Skeletal muscle tissue (tissue), 4 donors: Measurements from ENCODE around the gene AGPAT3. TPM values are rescaled to one million over a fixed set of nuclear protein-coding genes. Genes with fewer than 3 reads are reported as not detected.
"Not testable (repeated sequence)": the region's sequence is repeated elsewhere in the genome, so short reads cannot be mapped to it uniquely, and the experiment has no call there.

Experiments used
- H3K27ac ChIP-seq: one replicate; pipeline ENCODE4 v1.7.0; 2013; ENCODE audit warnings: mild to moderate bottlenecking, low read depth, low read length, inconsistent platforms
- H3K27me3 ChIP-seq, 3 donors: one replicate each; pipeline ENCODE4 v1.7.0; 2013; ENCODE audit warnings: low read length in 3 of 3; ENCODE audit not compliant: control insufficient read depth in 3 of 3, insufficient read depth in 3 of 3
- H3K36me3 ChIP-seq, 3 donors: one replicate each; pipeline ENCODE4 v1.7.0; 2013; ENCODE audit warnings: low read length in 3 of 3; ENCODE audit not compliant: control insufficient read depth in 3 of 3, insufficient read depth in 3 of 3
- H3K4me1 ChIP-seq, 3 donors: one replicate each; pipeline ENCODE4 v1.7.0; 2013; ENCODE audit warnings: low read length in 3 of 3, mild to moderate bottlenecking in 3 of 3; ENCODE audit not compliant: control insufficient read depth in 3 of 3, insufficient read depth in 3 of 3
- H3K4me3 ChIP-seq, 3 donors: one replicate each; pipeline ENCODE4 v1.7.0; 2013; ENCODE audit warnings: low read length in 3 of 3
- H3K9ac ChIP-seq, 3 donors: one replicate each; pipeline ENCODE4 v1.7.0; 2013; ENCODE audit warnings: low read length in 3 of 3, mild to moderate bottlenecking in 3 of 3, moderate library complexity in 2 of 3, low read depth in 1 of 3
- H3K9me3 ChIP-seq, 3 donors: one replicate each; pipeline ENCODE4 v1.7.0; 2013; ENCODE audit warnings: low read length in 3 of 3; ENCODE audit not compliant: control insufficient read depth in 3 of 3
- total RNA-seq: library from RNA; depleted of rRNA; stranded (reverse); fragments of >200 nt; gene quantifications from one replicate; pipeline ENCODE4 v1.2.3, GENCODE V29; 2014
- donor health status: Osteomylitis.

AGPAT3 gene
- total RNA-seq, result 16.7 TPM

- Histone ChIP-seq H3K4me3 (peak within 1 kb of the TSS; percentile 68 to 75 (median 69)), H3K27ac (peak within 1 kb of the TSS; percentile 85), H3K27me3 (no peaks in the 10 kb centered on the region), H3K36me3 (peaks cover 0 to 7% (median 0%) of the 10 kb centered on the region in 3 donors), H3K9ac (peak within 1 kb of the TSS; percentile 68 to 89 (median 72)), H3K9me3 (no peaks in the 10 kb centered on the region), H3K4me1 (peaks cover 27 to 51% (median 40%) of the 10 kb centered on the region in 3 donors)
Observed at GRCh38 chr21:43864962-43865539, at the start of gene AGPAT3. Gene AGPAT3 (plus strand): TSS chr21:43865223. CDS start chr21:43959682, 94,459 bp downstream.

- Histone ChIP-seq H3K4me1 (peaks cover 13 to 21% (median 16%) of the 10 kb centered on the region in 3 donors), H3K36me3 (no peaks in the 10 kb centered on the region)
Observed at GRCh38 chr21:43815991-43816390, 49.0 kb upstream of the AGPAT3 start.

GRCh38 chr21:43816611-43817071 lies 48.4 kb upstream of the AGPAT3 start:
- Histone ChIP-seq H3K36me3 (no peaks in the 10 kb centered on the region), H3K4me3 (no peak overlapping the region), H3K27ac (no peak overlapping the region), H3K27me3 (no peaks in the 10 kb centered on the region), H3K9ac (no peak overlapping the region), H3K4me1 (peaks cover 8 to 15% (median 10%) of the 10 kb centered on the region in 3 donors), H3K9me3 (peaks cover 0 to 5% (median 0%) of the 10 kb centered on the region in 3 donors)

More at GRCh38 chr21:43815991-43816390, 49.0 kb upstream of the AGPAT3 start:
- no peak overlapping the region for H3K9ac ChIP-seq
- no peak overlapping the region for H3K27ac ChIP-seq
- no peak overlapping the region for H3K4me3 ChIP-seq
- peaks cover 0 to 5% (median 0%) of the 10 kb centered on the region in 3 donors for H3K9me3 ChIP-seq
- no peaks in the 10 kb centered on the region for H3K27me3 ChIP-seq

- no peak overlapping the region for H3K27ac ChIP-seq
- H3K9ac ChIP-seq, result no peak overlapping the region
- no peaks in the 10 kb centered on the region for H3K27me3 ChIP-seq
- peaks cover 0 to 5% (median 0%) of the 10 kb centered on the region in 3 donors for H3K9me3 ChIP-seq
- H3K4me3 ChIP-seq, result no peak overlapping the region
- no peaks in the 10 kb centered on the region for H3K36me3 ChIP-seq
- H3K4me1 ChIP-seq, result peaks cover 0 to 7% (median 2%) of the 10 kb centered on the region in 3 donors
Observed at GRCh38 chr21:43817157-43818086, 47.6 kb upstream of the AGPAT3 start.

GRCh38 chr21:43818685-43819084 lies 46.3 kb upstream of the AGPAT3 start:
- H3K4me1 ChIP-seq, result peaks cover 0 to 6% (median 0%) of the 10 kb centered on the region in 3 donors
- no peaks in the 10 kb centered on the region for H3K27me3 ChIP-seq
- H3K9ac ChIP-seq, result no peak overlapping the region
- H3K9me3 ChIP-seq, result peaks cover 0 to 5% (median 0%) of the 10 kb centered on the region in 3 donors
- H3K36me3 ChIP-seq, result no peaks in the 10 kb centered on the region
- peak overlapping the region in 1 of 3 donors; percentile 13 for H3K4me3 ChIP-seq
- H3K27ac ChIP-seq, result no peak overlapping the region

- no peak overlapping the region for H3K4me3 ChIP-seq
- H3K27me3 ChIP-seq, result no peaks in the 10 kb centered on the region
- no peak overlapping the region for H3K9ac ChIP-seq
- no peak overlapping the region for H3K27ac ChIP-seq
- peaks cover 3 to 11% (median 3%) of the 10 kb centered on the region in 3 donors for H3K4me1 ChIP-seq
- H3K36me3 ChIP-seq, result no peaks in the 10 kb centered on the region
- peaks cover 0 to 5% (median 0%) of the 10 kb centered on the region in 3 donors for H3K9me3 ChIP-seq
Observed at GRCh38 chr21:43819511-43820405, 45.3 kb upstream of the AGPAT3 start.

GRCh38 chr21:43820466-43820865 lies 44.6 kb upstream of the AGPAT3 start:
- Histone ChIP-seq H3K9ac (no peak overlapping the region), H3K36me3 (no peaks in the 10 kb centered on the region), H3K27me3 (no peaks in the 10 kb centered on the region), H3K27ac (no peak overlapping the region), H3K9me3 (peaks cover 0 to 5% (median 0%) of the 10 kb centered on the region in 3 donors), H3K4me3 (no peak overlapping the region), H3K4me1 (peaks cover 4 to 18% (median 7%) of the 10 kb centered on the region in 3 donors)

- not testable (repeated sequence) for H3K9ac ChIP-seq, H3K4me3 ChIP-seq, H3K36me3 ChIP-seq, H3K27me3 ChIP-seq, H3K27ac ChIP-seq, H3K9me3 ChIP-seq
- peaks cover 19 to 35% (median 22%) of the 10 kb centered on the region in 3 donors for H3K4me1 ChIP-seq
Observed at GRCh38 chr21:43822166-43822565, 42.9 kb upstream of the AGPAT3 start.

- not testable (repeated sequence) for H3K4me3 ChIP-seq, H3K36me3 ChIP-seq, H3K27ac ChIP-seq, H3K27me3 ChIP-seq, H3K9ac ChIP-seq, H3K9me3 ChIP-seq
- peaks cover 21 to 32% (median 25%) of the 10 kb centered on the region in 3 donors for H3K4me1 ChIP-seq
Observed at GRCh38 chr21:43822741-43823140, 42.3 kb upstream of the AGPAT3 start.
